GM06990 (cell line): ENCODE results near the gene SLC25A44.
A peak's percentile ranks its signal among the peaks of the same experiment; 100 is the strongest.

Source experiments
- DNase-seq: peaks from one replicate; pipeline ENCODE4 v3.0.0-alpha.2; 2011; ENCODE audit not compliant: insufficient read length; ENCODE audit errors: extremely low read depth
- H3K27me3 ChIP-seq: replicated peaks from 2 replicates; pipeline ENCODE4 v1.6.0; 2011; ENCODE audit warnings: low read length; ENCODE audit not compliant: control insufficient read depth, insufficient read depth
- H3K36me3 ChIP-seq: 2 replicates; pipeline ENCODE4 v1.5.1; 2011; ENCODE audit warnings: low read length; ENCODE audit not compliant: control insufficient read depth, insufficient read depth
- H3K4me3 ChIP-seq: replicated peaks from 2 replicates; pipeline ENCODE4 v1.5.1; 2011; ENCODE audit warnings: low read depth, mild to moderate bottlenecking, control low read depth, low read length
- TF ChIP-seq, protein P1 (sequence below): IDR thresholded peaks from 2 replicates; pipeline ENCODE4 v1.5.1; 2011; ENCODE audit warnings: low read length, control low read depth, mild to moderate bottlenecking, inconsistent platforms; ENCODE audit not compliant: insufficient read depth, poor library complexity, severe bottlenecking

SLC25A44 gene

DNA sequence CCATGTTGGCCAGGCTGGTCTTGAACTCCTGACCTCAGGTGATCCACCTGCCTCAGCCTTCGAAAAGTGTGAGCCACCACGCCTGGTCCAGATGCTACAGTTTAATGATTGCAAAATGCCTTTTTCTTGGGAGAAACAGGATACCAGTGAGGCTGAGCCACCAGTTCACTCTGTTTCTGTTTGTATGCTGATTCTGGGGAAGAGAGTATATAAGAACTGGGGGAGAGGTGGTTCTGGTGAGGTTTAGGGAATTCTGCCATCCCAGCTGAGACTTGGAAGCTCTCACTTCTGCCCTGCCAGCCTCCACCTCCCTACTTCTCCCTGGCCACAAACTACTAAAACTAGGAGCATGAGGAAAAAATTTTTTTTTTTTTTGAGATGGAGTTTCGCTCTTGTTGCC, 10.8 kb downstream of the SLC25A44 start:
- Histone ChIP-seq H3K27me3 (no peaks in the 10 kb centered on the region), H3K4me3 (no peak overlapping the region), H3K36me3 (peaks cover 17% of the 10 kb centered on the region)
- no peak for DNase-seq
- TF ChIP-seq, protein P1, sequence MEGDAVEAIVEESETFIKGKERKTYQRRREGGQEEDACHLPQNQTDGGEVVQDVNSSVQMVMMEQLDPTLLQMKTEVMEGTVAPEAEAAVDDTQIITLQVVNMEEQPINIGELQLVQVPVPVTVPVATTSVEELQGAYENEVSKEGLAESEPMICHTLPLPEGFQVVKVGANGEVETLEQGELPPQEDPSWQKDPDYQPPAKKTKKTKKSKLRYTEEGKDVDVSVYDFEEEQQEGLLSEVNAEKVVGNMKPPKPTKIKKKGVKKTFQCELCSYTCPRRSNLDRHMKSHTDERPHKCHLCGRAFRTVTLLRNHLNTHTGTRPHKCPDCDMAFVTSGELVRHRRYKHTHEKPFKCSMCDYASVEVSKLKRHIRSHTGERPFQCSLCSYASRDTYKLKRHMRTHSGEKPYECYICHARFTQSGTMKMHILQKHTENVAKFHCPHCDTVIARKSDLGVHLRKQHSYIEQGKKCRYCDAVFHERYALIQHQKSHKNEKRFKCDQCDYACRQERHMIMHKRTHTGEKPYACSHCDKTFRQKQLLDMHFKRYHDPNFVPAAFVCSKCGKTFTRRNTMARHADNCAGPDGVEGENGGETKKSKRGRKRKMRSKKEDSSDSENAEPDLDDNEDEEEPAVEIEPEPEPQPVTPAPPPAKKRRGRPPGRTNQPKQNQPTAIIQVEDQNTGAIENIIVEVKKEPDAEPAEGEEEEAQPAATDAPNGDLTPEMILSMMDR = no peak

DNA sequence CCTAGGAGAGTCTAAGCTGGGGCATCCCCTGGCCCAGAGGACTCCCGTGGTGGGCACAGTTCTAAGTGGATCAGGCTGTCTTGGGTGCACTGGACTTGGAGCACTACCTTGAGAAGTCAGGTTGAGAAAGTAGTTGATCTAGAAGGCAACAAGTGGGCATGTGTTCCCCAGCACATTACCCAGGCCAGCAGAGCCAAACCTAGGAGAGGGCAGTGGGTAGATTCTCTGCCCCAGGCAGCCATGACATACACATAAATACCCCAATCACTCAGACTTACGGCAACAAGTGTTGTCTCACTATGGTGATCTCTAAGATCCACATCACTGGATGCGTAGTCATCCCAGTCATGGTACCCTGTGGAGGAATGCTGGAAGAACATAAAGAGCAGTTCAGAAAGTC, 17.3 kb downstream of the SLC25A44 start:
- TF ChIP-seq, protein P1 = no peak
- peaks cover 15% of the 10 kb centered on the region for H3K36me3 ChIP-seq
- H3K4me3 ChIP-seq = no peak overlapping the region

DNA sequence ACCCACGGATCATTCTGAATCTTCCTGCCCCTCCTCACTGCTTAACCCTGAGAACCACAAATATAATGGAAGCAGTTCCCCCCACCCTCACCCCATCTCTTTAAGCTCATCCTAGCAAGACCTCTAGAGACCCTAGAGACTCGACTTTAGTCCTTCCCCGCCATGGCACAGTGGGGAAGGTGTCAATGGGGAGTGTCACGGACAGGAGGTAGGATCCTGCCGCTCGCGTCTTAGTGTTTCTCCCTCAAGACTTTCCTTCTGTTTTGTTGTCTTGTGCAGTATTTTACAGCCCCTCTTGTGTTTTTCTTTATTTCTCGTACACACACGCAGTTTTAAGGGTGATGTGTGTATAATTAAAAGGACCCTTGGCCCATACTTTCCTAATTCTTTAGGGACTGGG, 18.2 kb downstream of the SLC25A44 start:
- DNase-seq = no peak
- no peaks in the 10 kb centered on the region for H3K27me3 ChIP-seq
- peaks cover 13% of the 10 kb centered on the region for H3K36me3 ChIP-seq
- peak overlapping the region; percentile 87 for H3K4me3 ChIP-seq
- TF ChIP-seq, protein P1 = no peak

More for the DNA sequence above, 17.3 kb downstream of the SLC25A44 start:
- H3K27me3 ChIP-seq = no peaks in the 10 kb centered on the region
- no peak for DNase-seq

DNA sequence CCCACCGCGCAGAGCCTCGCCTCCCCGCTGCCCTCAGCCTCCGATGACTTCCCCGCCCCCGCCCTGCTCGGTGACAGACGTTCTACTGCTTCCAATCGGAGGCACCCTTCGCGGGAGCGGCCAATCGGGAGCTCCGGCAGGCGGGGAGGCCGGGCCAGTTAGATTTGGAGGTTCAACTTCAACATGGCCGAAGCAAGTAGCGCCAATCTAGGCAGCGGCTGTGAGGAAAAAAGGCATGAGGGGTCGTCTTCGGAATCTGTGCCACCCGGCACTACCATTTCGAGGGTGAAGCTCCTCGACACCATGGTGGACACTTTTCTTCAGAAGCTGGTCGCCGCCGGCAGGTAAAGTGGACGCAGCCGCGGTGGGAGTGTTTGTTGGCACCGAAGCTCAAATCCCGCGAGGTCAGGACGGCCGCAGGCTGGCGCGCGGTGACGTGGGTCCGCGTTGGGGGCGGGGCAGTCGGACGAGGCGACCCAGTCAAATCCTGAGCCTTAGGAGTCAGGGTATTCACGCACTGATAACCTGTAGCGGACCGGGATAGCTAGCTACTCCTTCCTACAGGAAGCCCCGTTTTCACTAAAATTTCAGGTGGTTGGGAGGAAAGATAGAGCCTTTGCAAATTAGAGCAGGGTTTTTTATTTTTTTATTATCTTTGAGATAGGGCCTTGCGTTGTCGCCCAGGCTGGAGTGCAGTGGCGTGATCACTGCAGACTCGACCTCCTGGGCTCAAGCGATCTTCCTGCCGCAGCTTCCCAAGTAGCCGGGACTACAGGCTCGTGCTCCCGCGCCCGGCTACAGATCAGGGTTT, 19.1 kb downstream of the SLC25A44 start, which contains the start of gene PMF1:
Gene PMF1 (plus strand): TSS at position 175 of the 811 bp plus-strand sequence. CDS start 9 bp downstream, at position 184.
- H3K36me3 ChIP-seq = peaks cover 13% of the 10 kb centered on the region
- peak; percentile 98 for DNase-seq
- H3K27me3 ChIP-seq = no peaks in the 10 kb centered on the region
- H3K4me3 ChIP-seq = peak within 1 kb of the TSS; percentile 87
- TF ChIP-seq, protein P1 = no peak

DNA sequence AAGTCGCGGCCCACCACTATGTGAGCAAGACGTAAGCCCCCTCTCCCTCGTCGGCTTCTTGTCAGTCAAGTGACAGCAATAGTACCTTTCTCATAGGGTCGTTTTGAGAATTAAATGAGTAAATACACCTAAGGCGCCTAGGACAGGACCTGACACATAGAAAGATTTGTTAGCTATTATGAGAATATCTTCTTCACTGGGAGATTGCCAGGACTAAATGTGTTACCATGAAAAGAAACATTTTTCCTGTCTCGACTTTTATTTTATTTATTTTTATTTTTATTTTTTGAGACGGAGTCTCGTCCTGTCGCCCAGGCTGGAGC, 19.7 kb downstream of the SLC25A44 start:
- no peaks in the 10 kb centered on the region for H3K27me3 ChIP-seq
- peaks cover 10% of the 10 kb centered on the region for H3K36me3 ChIP-seq
- DNase-seq = peak; percentile 53
- TF ChIP-seq, protein P1 = no peak
- H3K4me3 ChIP-seq = peak overlapping the region; percentile 87
